ENCODE data around the gene GYG1.

The GYG1 gene

GRCh38 chr3:149055575-149055974 is 64.2 kb downstream of the GYG1 start:
- in situ Hi-C loops (cut with HindIII; ENCODE audit: low pct_ligation_motif_present, low pct_unique_long_range_greater_than_20kb, low sequenced_read_pairs): no loop called here
- DNase-seq: no peak

- no peak for DNase-seq
- in situ Hi-C loops (cut with HindIII; ENCODE audit: low pct_ligation_motif_present, low pct_unique_long_range_greater_than_20kb, low sequenced_read_pairs): no loop called here
Observed at GRCh38 chr3:149058198-149058597, 66.9 kb downstream of the GYG1 start.

GRCh38 chr3:149058602-149059001 is 67.3 kb downstream of the GYG1 start:
- DNase-seq: no peak
- in situ Hi-C loops (cut with HindIII; ENCODE audit: low pct_ligation_motif_present, low pct_unique_long_range_greater_than_20kb, low sequenced_read_pairs): no loop called here

- no peak for DNase-seq
- in situ Hi-C loops (cut with HindIII; ENCODE audit: low pct_ligation_motif_present, low pct_unique_long_range_greater_than_20kb, low sequenced_read_pairs): no loop called here
Observed at GRCh38 chr3:149061776-149062175, 70.4 kb downstream of the GYG1 start.

- DNase-seq: no peak
- in situ Hi-C loops (cut with HindIII; ENCODE audit: low pct_ligation_motif_present, low pct_unique_long_range_greater_than_20kb, low sequenced_read_pairs): no loop called here
Observed at GRCh38 chr3:149067883-149068282, 76.5 kb downstream of the GYG1 start.
